HG03064 (cell line): ENCODE data around the gene CYBA.
A peak's percentile ranks its signal among the peaks of the same experiment; 100 is the strongest.

Experiments
- ATAC-seq: cut with Tn5 transposase; IDR thresholded peaks from one replicate; pipeline ENCODE4 v1.9.1; 2021; ENCODE audit warnings: low read depth; ENCODE audit not compliant: unreplicated experiment

CYBA gene

DNA sequence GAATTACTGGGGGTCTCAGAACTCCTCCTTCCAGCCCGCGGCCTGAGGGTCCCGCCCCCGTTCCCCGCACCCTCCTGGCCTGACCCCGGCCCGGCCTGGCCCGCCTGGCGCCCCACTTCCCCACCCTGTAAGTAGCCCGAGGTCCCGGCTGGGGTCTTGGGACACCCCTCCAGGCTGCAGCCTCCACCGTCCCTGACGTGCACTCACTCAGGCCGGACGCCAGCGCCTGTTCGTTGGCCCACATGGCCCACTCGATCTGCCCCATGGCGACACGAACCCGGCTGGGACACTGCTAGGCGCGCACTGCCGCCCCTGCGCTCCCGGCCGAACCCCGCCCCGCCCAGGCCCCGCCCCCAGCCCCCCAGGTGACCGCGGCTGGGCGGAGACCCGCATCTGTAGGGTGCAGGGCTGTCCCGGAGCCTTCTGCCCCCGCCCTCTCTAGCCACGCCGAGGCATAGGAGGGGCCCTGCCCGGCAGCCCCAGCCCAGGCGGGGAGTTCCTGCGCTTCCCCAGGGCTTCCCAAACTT is at the start of gene CYBA:
Gene CYBA, minus strand, starts transcription at position 305 of the 527 bp plus-strand sequence. Its CDS starts 40 bp downstream, at position 265.
- peak; percentile 67 for ATAC-seq

GRCh38 chr16:88700322-88700635 is 49.4 kb upstream of the CYBA start:
- ATAC-seq, result no peak

DNA sequence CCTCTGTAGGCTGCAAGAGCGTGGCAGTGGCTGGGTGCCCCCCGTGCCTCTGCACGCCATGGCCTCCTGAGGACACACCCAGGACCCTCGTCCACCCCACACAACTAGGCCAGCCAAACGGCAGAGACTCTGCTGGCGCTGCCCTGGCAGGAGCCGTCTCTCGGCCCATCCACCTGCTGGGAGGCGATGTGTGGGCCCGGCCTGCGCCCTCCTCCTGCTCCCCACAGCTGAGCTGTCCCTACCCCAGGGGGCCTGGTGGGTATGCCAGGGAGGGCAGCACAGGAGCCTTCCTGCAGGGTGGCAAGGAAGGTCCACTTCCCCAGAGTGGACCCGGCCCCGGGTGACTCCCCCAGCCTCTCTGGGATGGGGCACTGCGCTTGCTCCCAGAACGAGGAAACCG is 48.3 kb upstream of the CYBA start:
- ATAC-seq, result no peak

- no peak for ATAC-seq
Measured at GRCh38 chr16:88698646-88699045, 47.8 kb upstream of the CYBA start.

DNA sequence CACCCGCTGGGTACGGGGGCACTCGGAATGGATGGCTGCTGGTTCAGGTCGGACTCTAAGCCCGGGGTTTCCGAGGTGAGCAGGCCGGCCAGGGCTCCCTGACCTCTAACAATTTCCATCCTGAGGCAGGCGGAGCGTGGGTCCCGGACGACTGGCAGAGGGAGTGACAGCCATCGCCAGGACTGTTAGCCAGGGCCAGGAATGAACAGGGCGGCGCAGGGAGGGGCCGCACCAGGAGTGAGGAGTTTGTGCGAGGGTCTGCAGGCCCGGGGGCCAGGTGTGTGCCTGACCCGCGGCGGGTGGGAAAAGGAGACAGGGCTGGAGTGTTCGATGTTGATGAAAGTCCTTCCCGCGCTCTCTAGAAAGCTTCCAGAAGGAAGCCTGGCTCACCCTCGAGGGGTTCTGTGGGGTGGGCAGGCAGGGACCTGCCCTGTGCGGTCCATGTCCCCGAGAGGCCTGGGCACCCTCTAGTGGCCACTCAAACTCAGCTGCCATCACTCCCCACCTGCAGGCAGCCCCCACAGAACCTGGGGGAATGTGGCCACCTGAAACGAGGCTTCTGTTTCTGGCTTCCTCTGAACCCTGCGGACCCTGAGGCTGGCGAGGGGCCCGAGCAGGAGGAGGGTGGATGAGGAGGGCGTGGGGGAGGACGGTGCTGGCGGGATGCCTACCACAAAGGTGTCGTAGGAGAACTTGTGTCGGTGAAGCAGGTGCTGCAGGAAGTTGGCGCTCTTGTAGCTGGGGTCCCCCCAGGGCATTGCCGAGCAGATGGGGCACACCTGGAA is 47.2 kb upstream of the CYBA start:
- ATAC-seq, result no peak

- ATAC-seq, result no peak
Measured at GRCh38 chr16:88697116-88697830, 46.4 kb upstream of the CYBA start.

- no peak for ATAC-seq
Measured at GRCh38 chr16:88696441-88696840, 45.6 kb upstream of the CYBA start.

GRCh38 chr16:88695753-88696152 is 44.9 kb upstream of the CYBA start:
- ATAC-seq, result no peak

DNA sequence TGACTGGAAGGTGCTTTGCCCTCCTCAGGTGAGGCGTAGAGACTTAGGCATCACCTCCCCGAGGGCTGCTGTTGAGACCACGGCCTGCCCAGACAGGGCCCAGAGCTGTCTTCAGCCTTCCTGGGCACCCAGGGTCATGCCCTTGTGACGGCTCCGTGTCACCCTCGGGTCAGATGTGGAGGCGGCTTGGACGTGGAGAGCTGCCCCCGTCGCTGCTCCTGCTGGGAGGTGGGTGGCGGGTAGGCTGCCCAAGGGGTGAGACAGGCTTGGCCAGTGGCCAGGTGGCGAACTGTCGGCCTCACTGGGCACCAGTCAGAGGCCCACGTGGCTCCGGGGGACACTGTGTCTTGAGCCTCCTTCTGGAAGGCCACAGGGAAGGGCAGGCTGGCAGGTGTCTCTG is 44.4 kb upstream of the CYBA start:
- ATAC-seq, result no peak

GRCh38 chr16:88694221-88695087 is 43.6 kb upstream of the CYBA start:
- no peak for ATAC-seq

- no peak for ATAC-seq
Measured at GRCh38 chr16:88693420-88694177, 42.7 kb upstream of the CYBA start.

DNA sequence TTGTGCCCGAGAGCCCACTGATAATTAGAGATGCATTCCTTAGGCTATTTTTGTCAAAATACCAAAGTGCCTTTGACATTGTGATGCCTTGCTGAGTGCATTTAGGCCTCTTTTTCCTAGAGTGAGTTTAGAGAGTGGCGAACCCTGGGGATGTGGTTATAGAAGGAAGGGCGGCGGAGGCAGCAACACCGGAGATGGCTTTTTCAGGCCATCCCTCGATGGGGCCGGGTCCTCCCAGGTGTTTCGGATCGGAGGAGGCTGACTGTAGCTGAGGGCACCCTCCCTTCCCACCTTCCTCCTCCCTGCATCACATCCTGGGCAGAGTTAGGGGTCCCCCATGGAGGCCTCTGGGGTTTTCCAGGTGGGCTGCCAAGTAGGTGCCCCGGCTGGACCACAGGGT is 42.0 kb upstream of the CYBA start:
- no peak for ATAC-seq

GRCh38 chr16:88691924-88692560 is 41.2 kb upstream of the CYBA start:
- no peak for ATAC-seq

- ATAC-seq, result no peak
Measured at GRCh38 chr16:88691129-88691813, 40.4 kb upstream of the CYBA start.

DNA sequence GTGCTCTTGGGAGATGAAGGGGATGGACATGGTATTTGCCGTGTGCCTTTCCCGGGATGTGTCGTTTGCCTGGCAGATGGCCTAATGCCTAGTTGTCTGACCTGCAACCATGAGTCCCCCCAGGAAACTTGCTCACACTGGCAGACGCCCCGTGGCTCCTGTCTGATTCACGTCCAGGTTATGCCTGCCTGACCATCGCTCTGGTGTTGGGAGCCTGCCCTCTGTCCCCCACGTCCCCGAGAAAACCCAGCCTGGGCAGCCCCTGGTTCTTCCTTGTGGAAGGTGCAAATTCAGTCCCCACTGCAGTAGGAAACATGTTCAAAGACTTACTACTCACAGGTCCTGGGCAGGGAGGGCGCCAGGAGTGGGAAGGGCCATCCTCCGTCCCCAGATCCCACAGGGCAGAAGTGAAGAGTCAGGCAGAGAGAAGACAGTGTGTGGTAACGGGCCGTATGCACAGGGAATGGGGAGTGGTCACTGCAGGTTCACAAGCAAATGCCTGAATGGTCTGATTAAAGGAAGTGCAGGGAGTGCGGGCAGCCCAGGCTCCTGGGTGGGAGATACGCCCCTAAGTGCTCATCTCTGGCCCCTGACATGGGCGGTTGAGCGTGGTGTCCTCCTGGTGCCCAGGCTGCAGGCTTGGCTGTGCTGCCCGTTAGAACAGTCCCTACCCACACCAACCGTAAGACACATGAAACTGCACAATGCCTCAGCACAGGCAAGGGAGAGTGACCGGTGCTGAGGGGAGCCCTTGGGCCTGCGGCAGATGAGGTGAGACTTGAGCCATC is 39.7 kb upstream of the CYBA start:
- ATAC-seq, result no peak

DNA sequence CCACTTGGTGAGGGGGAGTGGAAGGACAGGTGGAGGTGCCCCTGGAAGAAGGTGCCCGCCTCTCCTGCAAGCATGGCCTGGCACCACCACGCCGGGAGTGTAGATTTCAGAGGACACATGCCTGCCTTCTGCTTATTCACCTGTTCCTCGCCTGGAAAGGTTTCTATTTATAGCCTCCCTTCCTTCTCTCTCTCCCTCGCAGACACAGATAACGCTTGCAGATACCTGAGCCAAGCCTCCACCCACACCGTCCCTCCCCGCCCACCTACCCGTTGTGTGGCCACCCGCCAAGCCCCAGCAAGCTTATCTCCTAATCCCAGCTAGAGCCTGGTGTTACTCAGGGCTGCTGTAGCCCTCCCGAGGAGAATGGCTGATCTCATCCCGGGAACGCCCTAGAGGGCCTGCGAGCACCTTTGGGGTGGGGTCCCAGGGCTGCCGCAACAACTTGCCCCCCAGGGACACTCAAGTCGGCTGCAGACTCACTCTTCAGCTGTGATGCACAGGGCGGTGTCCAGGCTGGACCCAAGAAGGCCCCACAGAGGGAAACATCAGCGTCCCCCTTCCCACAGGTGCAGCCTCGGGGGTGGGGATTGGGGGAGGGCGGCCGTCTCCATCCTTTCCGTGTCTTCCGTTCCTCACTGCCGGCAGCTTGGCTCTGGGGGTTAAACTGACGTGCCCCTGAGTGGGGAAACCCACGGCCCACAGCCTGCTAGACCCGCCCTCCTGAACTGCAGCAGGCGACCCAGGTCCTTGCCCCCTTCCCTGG is 37.3 kb upstream of the CYBA start:
- no peak for ATAC-seq

DNA sequence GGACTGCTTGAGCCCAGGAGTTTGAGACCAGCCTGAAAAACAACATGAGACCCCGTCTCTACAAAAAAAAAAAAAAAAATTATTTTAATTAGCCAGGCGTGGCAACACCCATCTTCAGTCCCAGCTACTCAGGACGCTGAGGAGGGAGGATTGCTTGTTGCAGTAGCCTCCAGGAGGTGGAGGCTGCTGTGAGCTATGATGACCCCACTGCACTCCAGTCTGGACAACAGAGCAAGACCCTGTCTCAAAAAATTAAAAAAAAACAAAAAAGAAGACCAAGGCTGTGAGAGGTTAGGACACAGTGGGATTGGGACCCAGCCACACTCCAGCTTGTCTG is 36.8 kb upstream of the CYBA start:
- no peak for ATAC-seq

DNA sequence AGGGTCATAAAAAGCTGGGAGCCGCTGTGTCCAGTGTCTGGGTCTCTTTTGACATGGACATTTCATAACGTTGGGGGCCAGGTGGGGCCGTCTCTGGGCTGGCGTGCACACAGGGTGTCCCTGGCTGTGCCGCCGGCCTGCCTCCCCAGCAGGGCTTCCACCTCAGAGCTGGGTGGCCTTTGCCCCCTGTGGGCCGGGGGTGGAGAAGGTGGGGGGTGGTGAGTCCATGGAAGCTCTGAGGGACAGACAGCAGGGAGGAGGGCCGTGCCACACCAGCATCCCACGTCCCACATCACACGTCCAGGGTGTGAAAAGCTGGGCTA is 36.4 kb upstream of the CYBA start:
- no peak for ATAC-seq
